H1 (cell line): ENCODE data around the gene TECPR2. TPM values are rescaled to one million over a fixed set of nuclear protein-coding genes. Genes with fewer than 3 reads are reported as not detected.

Experiments
- ATF2 ChIP-seq: IDR thresholded peaks from 2 replicates; pipeline ENCODE4 v1.6.1; 2012; ENCODE audit warnings: low read length, inconsistent platforms
- BCL11A ChIP-seq, 2 experiments: IDR thresholded peaks; one replicate each; pipeline ENCODE4 v1.6.1; 2011; ENCODE audit warnings: low read depth in 2 of 2, low read length in 2 of 2, mild to moderate bottlenecking in 2 of 2
- CEBPB ChIP-seq: IDR thresholded peaks from 2 replicates; pipeline ENCODE4 v1.6.1; 2012; ENCODE audit warnings: low read depth, low read length
- CHD7 ChIP-seq: fragments of 300-600 bp; sonication (generic); IDR thresholded peaks from 2 replicates; pipeline ENCODE4 v1.7.1; 2012; ENCODE audit warnings: low read length, moderate library complexity, mild to moderate bottlenecking, inconsistent platforms; ENCODE audit not compliant: insufficient replicate concordance
- CREB1 ChIP-seq: IDR thresholded peaks from 2 replicates; pipeline ENCODE4 v1.6.1; 2012; ENCODE audit warnings: inconsistent platforms
- GABPA ChIP-seq: IDR thresholded peaks from 2 replicates; pipeline ENCODE4 v1.6.1; 2011; ENCODE audit warnings: mild to moderate bottlenecking, low read length, moderate library complexity, borderline replicate concordance; ENCODE audit not compliant: insufficient read depth
- MAFK ChIP-seq: IDR thresholded peaks from 2 replicates; pipeline ENCODE4 v1.6.1; 2012; ENCODE audit warnings: low read depth, mild to moderate bottlenecking, improper control_type of control experiment, low read length
- PHF8 ChIP-seq: fragments of 200-600 bp; sonication (generic); conservative IDR thresholded peaks from 2 replicates; pipeline ENCODE4 v1.7.1; 2012; ENCODE audit warnings: low read depth, mild to moderate bottlenecking, inconsistent platforms, low read length, moderate library complexity
- SIX5 ChIP-seq: IDR thresholded peaks from 2 replicates; pipeline ENCODE4 v1.6.1; 2011; ENCODE audit warnings: mild to moderate bottlenecking, low read depth, low read length
- SUZ12 ChIP-seq: fragments of 200-600 bp; sonication (generic); IDR thresholded peaks from 2 replicates; pipeline ENCODE4 v1.6.1; 2012; ENCODE audit warnings: mild to moderate bottlenecking, inconsistent platforms, low read length, moderate library complexity, mixed read lengths
- polyA plus RNA-seq, 7 experiments: library from polyadenylated mRNA; depleted of rRNA in 3 of 7; stranded (reverse) in 5 of 7; unstranded in 2 of 7; fragments of >200 nt in 5 of 7; fragments of 200-250 nt in 2 of 7; gene quantifications; 1 replicate in 5 of 7; 2 replicates in 1 of 7; 4 replicates in 1 of 7; pipeline versions ENCODE4 v1.2.1 to v1.2.3, GENCODE V29; 2011 to 2013; ENCODE audit warnings: missing spikeins in 2 of 7, mixed read lengths in 2 of 7
- total RNA-seq: library from RNA; stranded (reverse); fragmentation: NEBNext Ultra II Directional; extraction: Animal tissue kit (Norgen Biotek cat#: 25700); gene quantifications from 2 replicates; pipeline ENCODE4 v1.2.1, GENCODE V29; 2021

The TECPR2 gene
- total and polyA plus RNA-seq, 2 of the 8 experiments (the other 6 are each of a cell fraction or from before 2014, with no cell fraction given), result 6.8 to 19.4 TPM

GRCh38 chr14:102530828-102531478, 168.2 kb downstream of the TECPR2 start (continued):
- TF ChIP-seq CHD7 (no peak), BCL11A (IDR thresholded peaks at IDR 0.05; ENCODE audit: low read depth in 2 of 2, low read length in 2 of 2) (no peak), GABPA (no peak), CREB1 (no peak), SUZ12 (no peak), MAFK (no peak), ATF2 (no peak), CEBPB (no peak), PHF8 (no peak), SIX5 (no peak)
